Suprapubic skin (tissue), 3 donors: Measurements from ENCODE around the gene STAC3.

Source experiments
- POLR2A ChIP-seq, 2 donors: fragments of 450-650 bp; IDR thresholded peaks; one replicate each; pipeline ENCODE4 v1.6.1; 2017; ENCODE audit warnings: antibody characterized with exemption in 2 of 2, mild to moderate bottlenecking in 2 of 2, moderate library complexity in 2 of 2
- TF ChIP-seq, protein P1 (sequence below), 2 donors: fragments of 200-600 bp in 1 of 2; fragments of 450-650 bp in 1 of 2; sonication (generic) in 1 of 2; IDR thresholded peaks; one replicate each; pipeline ENCODE4 v1.5.1; 2016 to 2019; ENCODE audit warnings: antibody characterized with exemption in 2 of 2, mild to moderate bottlenecking in 1 of 2, moderate library complexity in 1 of 2

- no peak for TF ChIP-seq POLR2A (IDR thresholded peaks at IDR 0.05)
- TF ChIP-seq, protein P1, sequence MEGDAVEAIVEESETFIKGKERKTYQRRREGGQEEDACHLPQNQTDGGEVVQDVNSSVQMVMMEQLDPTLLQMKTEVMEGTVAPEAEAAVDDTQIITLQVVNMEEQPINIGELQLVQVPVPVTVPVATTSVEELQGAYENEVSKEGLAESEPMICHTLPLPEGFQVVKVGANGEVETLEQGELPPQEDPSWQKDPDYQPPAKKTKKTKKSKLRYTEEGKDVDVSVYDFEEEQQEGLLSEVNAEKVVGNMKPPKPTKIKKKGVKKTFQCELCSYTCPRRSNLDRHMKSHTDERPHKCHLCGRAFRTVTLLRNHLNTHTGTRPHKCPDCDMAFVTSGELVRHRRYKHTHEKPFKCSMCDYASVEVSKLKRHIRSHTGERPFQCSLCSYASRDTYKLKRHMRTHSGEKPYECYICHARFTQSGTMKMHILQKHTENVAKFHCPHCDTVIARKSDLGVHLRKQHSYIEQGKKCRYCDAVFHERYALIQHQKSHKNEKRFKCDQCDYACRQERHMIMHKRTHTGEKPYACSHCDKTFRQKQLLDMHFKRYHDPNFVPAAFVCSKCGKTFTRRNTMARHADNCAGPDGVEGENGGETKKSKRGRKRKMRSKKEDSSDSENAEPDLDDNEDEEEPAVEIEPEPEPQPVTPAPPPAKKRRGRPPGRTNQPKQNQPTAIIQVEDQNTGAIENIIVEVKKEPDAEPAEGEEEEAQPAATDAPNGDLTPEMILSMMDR (IDR thresholded peaks at IDR 0.05) = no peak
Measured at GRCh38 chr12:57250956-57251355, at the start of gene STAC3.
